ENCODE measurements around the gene UTS2. TPM values are rescaled to one million over a fixed set of nuclear protein-coding genes. Genes with fewer than 3 reads are reported as not detected.

Gene UTS2
- total and polyA plus RNA-seq, 9 of the 15 experiments (the other 6 are each of a cell fraction or from before 2014, with no cell fraction given), result 0.22 to 0.29 TPM; not detected in 7

GRCh38 chr1:7859406-7859805, 6.5 kb upstream of the UTS2 start:
- intact Hi-C loops (cut with micrococcal nuclease) (no loop called here), in situ Hi-C loops (cut with MboI) (no loop called here)
- Histone ChIP-seq H3K4me1 (replicated peaks in 1 of 2; ENCODE audit: control insufficient read depth in 2 of 2, insufficient read depth in 2 of 2, low read length in 2 of 2) (peaks cover 0 to 13% of the 10 kb centered on the region in 2 experiments; a peak in 3 of 5 replicates), H4K20me1 (replicated peaks; ENCODE audit: control insufficient read depth, insufficient read depth, low read length) (0 out of 2 replicates have a peak, but pooled peaks cover 6% of the 10 kb centered on the region), H3K4me3 (no peak overlapping the region), H3K36me3 (ENCODE audit: control insufficient read depth, insufficient read depth, low read length) (no peaks in the 10 kb centered on the region), H3K4me2 (ENCODE audit: insufficient read depth, low read length) (no peak overlapping the region), H3K9ac (ENCODE audit: insufficient read depth in 1 of 2, low read depth in 2 of 2, low read length in 2 of 2) (peak overlapping the region in 1 of 2 experiments; percentile 53; a peak in 1 of 4 replicates), H3K9me3 (replicated peaks; ENCODE audit: control insufficient read depth, insufficient read depth, low read depth, low read length) (no peaks in the 10 kb centered on the region), H3K27ac (ENCODE audit: extremely low read depth, low read depth, low read length) (no peak overlapping the region), H3K27me3 (ENCODE audit: control insufficient read depth in 2 of 2, insufficient read depth in 2 of 2, low read length in 2 of 2) (peaks cover 2 to 8% of the 10 kb centered on the region in 2 experiments; a peak in 2 of 5 replicates), H3K79me2 (ENCODE audit: control insufficient read depth, insufficient read depth, low read length) (no peaks in the 10 kb centered on the region), H3K9me1 (ENCODE audit: control insufficient read depth, insufficient read depth, low read length) (no peaks in the 10 kb centered on the region), H2AFZ (ENCODE audit: low read depth, low read length) (no peak overlapping the region)
- WGBS (ENCODE audit: insufficient coverage, low coverage, missing lambda C conversion rate), result 22% methylated on average over 6 of the region's 7 CpGs
- FAIRE-seq (no peak), DNase-seq (ENCODE audit: extremely low read depth in 1 of 4, low spot score in 3 of 4) (peak in 1 of 4 experiments; percentile 28), ATAC-seq (no peak)
- ChIA-PET POLR2A (no interaction called here), CTCF (ENCODE audit: low intra/inter-chr PET ratio) (no interaction called here)
- no TSS peak for BruUV-seq (replicated peaks)
- no peak for TF ChIP-seq ZNF41 (CRISPR knock-in tag; conservative IDR thresholded peaks at IDR 0.05)
- no peak for TF ChIP-seq STAT5B (CRISPR knock-in tag; IDR thresholded peaks at IDR 0.05)
- TF ChIP-seq HSF4 (CRISPR knock-in tag; IDR thresholded peaks at IDR 0.05; ENCODE audit: borderline replicate concordance), result no peak
- TF ChIP-seq TFE3 (CRISPR knock-in tag; IDR thresholded peaks at IDR 0.05), result peak; percentile 94
- TF ChIP-seq RAD51 (IDR thresholded peaks at IDR 0.05; ENCODE audit: borderline replicate concordance, low read depth), result peak; percentile 89
- no peak for TF ChIP-seq MLLT1 (IDR thresholded peaks at IDR 0.05)
- no peak for TF ChIP-seq SMC3 (conservative IDR thresholded peaks at IDR 0.05; ENCODE audit: insufficient read depth, low read depth, low read length)
- no peak for TF ChIP-seq SREBF2 (CRISPR knock-in tag; IDR thresholded peaks at IDR 0.05)
- TF ChIP-seq NR1H2 (CRISPR knock-in tag; IDR thresholded peaks at IDR 0.05), result no peak
- TF ChIP-seq, protein P1, sequence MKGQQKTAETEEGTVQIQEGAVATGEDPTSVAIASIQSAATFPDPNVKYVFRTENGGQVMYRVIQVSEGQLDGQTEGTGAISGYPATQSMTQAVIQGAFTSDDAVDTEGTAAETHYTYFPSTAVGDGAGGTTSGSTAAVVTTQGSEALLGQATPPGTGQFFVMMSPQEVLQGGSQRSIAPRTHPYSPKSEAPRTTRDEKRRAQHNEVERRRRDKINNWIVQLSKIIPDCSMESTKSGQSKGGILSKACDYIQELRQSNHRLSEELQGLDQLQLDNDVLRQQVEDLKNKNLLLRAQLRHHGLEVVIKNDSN (CRISPR knock-in tag; IDR thresholded peaks at IDR 0.05), result peak; percentile 56
- TF ChIP-seq NBN (IDR thresholded peaks at IDR 0.05; ENCODE audit: low read depth), result no peak
- no peak for TF ChIP-seq ZNF280B (CRISPR knock-in tag; IDR thresholded peaks at IDR 0.05)
- TF ChIP-seq ZNF668 (CRISPR knock-in tag; IDR thresholded peaks at IDR 0.05), result no peak
- peak; percentile 28; the same call in 1 of the 2 replicates for TF ChIP-seq CBFA2T3 (IDR thresholded peaks at IDR 0.05)
- no peak for TF ChIP-seq NFIX (CRISPR knock-in tag; IDR thresholded peaks at IDR 0.05; ENCODE audit: low read depth)
- TF ChIP-seq KLF13 (tag; IDR thresholded peaks at IDR 0.05; ENCODE audit: borderline replicate concordance, low read depth), result no peak
- no peak for TF ChIP-seq MTA1 (IDR thresholded peaks at IDR 0.05; ENCODE audit: borderline replicate concordance)
- peak; percentile 52; the same call in 1 of the 2 replicates for TF ChIP-seq USF2 (CRISPR knock-in tag; IDR thresholded peaks at IDR 0.05)

Data from K562 (cell line).